Keratinocyte (primary cell): ENCODE measurements around the gene RABIF. TPM values are rescaled to one million over a fixed set of nuclear protein-coding genes. Genes with fewer than 3 reads are reported as not detected.

Source experiments
- DNase-seq: peaks from one replicate; pipeline ENCODE4 v3.0.0-alpha.2; 2011; ENCODE audit warnings: low read depth, missing footprints, low spot score
- FAIRE-seq: peaks from 2 replicates; lab custom pipeline; 2011; peaks lifted over from hg19 to GRCh38; lab: Jason Lieb, UNC
- H2AFZ ChIP-seq: 2 replicates; pipeline ENCODE4 v1.6.0; 2012; ENCODE audit warnings: low read length, control low read depth, inconsistent platforms; ENCODE audit not compliant: control insufficient read depth
- H3K27ac ChIP-seq: 2 replicates; pipeline ENCODE4 v1.5.1; 2011; ENCODE audit warnings: low read length; ENCODE audit not compliant: control insufficient read depth, insufficient read depth
- H3K27me3 ChIP-seq: 3 replicates; pipeline ENCODE4 v1.6.0; 2011; ENCODE audit warnings: low read length; ENCODE audit not compliant: control insufficient read depth, insufficient read depth; ENCODE audit errors: extremely low read depth
- H3K36me3 ChIP-seq, 2 experiments: 2 replicates in 1 of 2; 3 replicates in 1 of 2; pipeline ENCODE4 v1.5.1; 2011; ENCODE audit warnings: low read length in 2 of 2, mild to moderate bottlenecking in 1 of 2; ENCODE audit not compliant: control insufficient read depth in 2 of 2, insufficient read depth in 2 of 2; ENCODE audit errors: extremely low read depth in 1 of 2
- H3K4me1 ChIP-seq: 3 replicates; pipeline ENCODE4 v1.5.1; 2011; ENCODE audit warnings: low read length; ENCODE audit not compliant: control insufficient read depth, insufficient read depth; ENCODE audit errors: extremely low read depth
- H3K4me2 ChIP-seq: 3 replicates; pipeline ENCODE4 v1.6.0; 2011; ENCODE audit warnings: low read depth, low read length; ENCODE audit not compliant: control insufficient read depth, insufficient read depth; ENCODE audit errors: extremely low read depth
- H3K4me3 ChIP-seq, 3 experiments: fragments of 200-600 bp in 1 of 3; sonication (generic) in 1 of 3; 2 replicates in 2 of 3; 3 replicates in 1 of 3; pipeline ENCODE4 v1.5.1; 2011 to 2016; ENCODE audit warnings: low read length in 3 of 3, mild to moderate bottlenecking in 3 of 3, control low read depth in 2 of 3, inconsistent platforms in 1 of 3, low read depth in 1 of 3, mixed read lengths in 1 of 3, mixed run types in 1 of 3, moderate library complexity in 1 of 3; ENCODE audit not compliant: control insufficient read depth in 2 of 3, insufficient read depth in 2 of 3; ENCODE audit errors: extremely low read depth in 1 of 3
- H3K79me2 ChIP-seq: 2 replicates; pipeline ENCODE4 v1.6.0; 2012; ENCODE audit warnings: low read length; ENCODE audit not compliant: control insufficient read depth, insufficient read depth
- H3K9ac ChIP-seq: 3 replicates; pipeline ENCODE4 v1.6.0; 2011; ENCODE audit warnings: low read length; ENCODE audit not compliant: control insufficient read depth, insufficient read depth; ENCODE audit errors: extremely low read depth
- H3K9me1 ChIP-seq: 3 replicates; pipeline ENCODE4 v1.6.0; 2011; ENCODE audit warnings: low read length; ENCODE audit not compliant: control insufficient read depth, insufficient read depth; ENCODE audit errors: extremely low read depth
- H3K9me3 ChIP-seq: 2 replicates; pipeline ENCODE4 v1.5.1; 2012; ENCODE audit warnings: low read depth, low read length; ENCODE audit not compliant: control insufficient read depth
- H4K20me1 ChIP-seq: 3 replicates; pipeline ENCODE4 v1.6.0; 2011; ENCODE audit warnings: low read length; ENCODE audit not compliant: control insufficient read depth, insufficient read depth; ENCODE audit errors: extremely low read depth
- CTCF ChIP-seq, 3 experiments: IDR thresholded peaks in 1 of 3; conservative IDR thresholded peaks in 1 of 3; optimal IDR thresholded peaks in 1 of 3; 2 replicates in 2 of 3; 3 replicates in 1 of 3; pipeline versions ENCODE3 to v1.5.1; 2011; ENCODE audit warnings: low read length in 3 of 3, mild to moderate bottlenecking in 3 of 3, moderate library complexity in 2 of 3, control low read depth in 1 of 3, inconsistent platforms in 1 of 3; ENCODE audit not compliant: insufficient read depth in 2 of 3; ENCODE audit errors: extremely low read depth in 1 of 3
- EZH2 ChIP-seq: IDR thresholded peaks from one replicate; pipeline ENCODE4 v1.6.1; 2012; ENCODE audit warnings: inconsistent platforms, mild to moderate bottlenecking, low read length, moderate library complexity
- dilution Hi-C: fragments of 300-500 bp; cut with MboI; formaldehyde crosslinking; loops from one replicate; pipeline ENCODE4 v1.7.0; 2020; ENCODE audit warnings: low sequenced_read_pairs; ENCODE audit not compliant: extremely low pct_ligation_motif_present
- polyA plus RNA-seq, 5 experiments: library from polyadenylated mRNA; depleted of rRNA in 3 of 5; stranded (reverse) in 3 of 5; stranded (forward) in 1 of 5; unstranded in 1 of 5; fragments of >200 nt; gene quantifications; 1 replicate in 1 of 5; 2 replicates in 3 of 5; 3 replicates in 1 of 5; pipeline versions ENCODE4 v1.2.1 to v1.2.3, GENCODE V29; 2011 to 2012; ENCODE audit warnings: missing spikeins in 2 of 5, low read depth in 1 of 5, low replicate concordance in 1 of 5

Gene RABIF
- polyA plus RNA-seq, 1 donor (not counting 4 experiments of a cell fraction or from before 2014, with no cell fraction given): 17.4 TPM

DNA sequence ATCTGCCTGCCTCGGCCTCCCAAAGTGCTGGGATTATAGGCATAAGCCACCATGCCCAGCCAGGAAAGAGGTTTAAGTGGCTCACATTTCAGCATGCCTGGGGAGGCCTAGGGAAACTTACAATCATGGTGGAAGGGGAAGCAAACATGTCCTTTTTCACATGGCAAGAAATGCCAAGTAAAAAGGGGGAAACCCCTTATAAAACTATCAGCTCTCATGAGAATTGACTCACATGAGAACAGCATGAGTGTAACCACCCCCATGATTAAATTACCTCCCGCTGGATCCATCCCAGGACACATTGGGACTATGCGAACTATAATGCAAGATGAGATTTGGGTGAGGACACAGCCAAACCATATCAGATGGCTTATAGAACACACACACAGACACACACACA lies 46.9 kb upstream of the RABIF start:
- Histone ChIP-seq H3K27me3 (no peaks in the 10 kb centered on the region), H3K4me1 (peaks cover 16% of the 10 kb centered on the region), H3K4me3 (no peak overlapping the region), H3K4me2 (no peak overlapping the region), H4K20me1 (no peaks in the 10 kb centered on the region), H3K36me3 (peaks cover 0 to 3% of the 10 kb centered on the region in 2 experiments), H3K9me3 (no peaks in the 10 kb centered on the region), H3K79me2 (no peaks in the 10 kb centered on the region), H3K9me1 (no peaks in the 10 kb centered on the region), H3K9ac (no peak overlapping the region), H3K27ac (no peak overlapping the region), H2AFZ (no peak overlapping the region)
- DNase-seq (no peak), FAIRE-seq (no peak)
- dilution Hi-C loops: no loop called here
- TF ChIP-seq CTCF (optimal IDR thresholded peaks at IDR 0.05 in 1 of 3, IDR thresholded peaks at IDR 0.05 in 1 of 3, conservative IDR thresholded peaks at IDR 0.05 in 1 of 3; ENCODE audit: extremely low read depth in 1 of 3, insufficient read depth in 2 of 3, low read length in 3 of 3) (no peak), EZH2 (no peak)

DNA sequence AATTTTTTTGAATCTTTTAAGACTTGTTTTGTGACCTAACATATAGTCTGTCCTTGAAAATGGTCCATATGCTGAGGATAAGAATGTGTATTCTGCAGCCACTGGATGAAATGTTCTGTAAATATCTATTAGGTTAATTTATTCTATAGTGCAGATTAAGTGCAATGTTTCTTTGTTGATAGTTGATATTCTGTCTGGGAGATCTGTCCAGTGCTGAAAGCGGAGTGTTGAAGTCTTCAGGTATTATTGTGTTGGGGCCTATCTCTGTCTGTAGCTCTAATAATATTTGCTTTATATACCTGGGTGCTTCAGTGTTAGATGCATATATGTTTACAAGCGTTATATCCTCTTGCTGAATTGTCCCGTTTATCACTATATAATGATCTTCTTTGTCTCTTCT lies 45.8 kb upstream of the RABIF start:
- Histone ChIP-seq H3K4me1 (peaks cover 15% of the 10 kb centered on the region), H2AFZ (no peak overlapping the region), H3K4me3 (no peak overlapping the region), H3K9me3 (no peaks in the 10 kb centered on the region), H3K4me2 (no peak overlapping the region), H3K36me3 (peaks cover 0 to 2% of the 10 kb centered on the region in 2 experiments), H4K20me1 (no peaks in the 10 kb centered on the region), H3K9me1 (no peaks in the 10 kb centered on the region), H3K9ac (no peak overlapping the region), H3K27ac (no peak overlapping the region), H3K27me3 (no peaks in the 10 kb centered on the region), H3K79me2 (no peaks in the 10 kb centered on the region)
- dilution Hi-C loops: no loop called here
- FAIRE-seq (no peak), DNase-seq (no peak)
- TF ChIP-seq EZH2 (no peak), CTCF (optimal IDR thresholded peaks at IDR 0.05 in 1 of 3, IDR thresholded peaks at IDR 0.05 in 1 of 3, conservative IDR thresholded peaks at IDR 0.05 in 1 of 3; ENCODE audit: extremely low read depth in 1 of 3, insufficient read depth in 2 of 3, low read length in 3 of 3) (no peak)
